Cerebellar nuclear complex (tissue), 1 donor: ENCODE results near the gene EPX.
"Not testable (repeated sequence)": the region's sequence is repeated elsewhere in the genome, so short reads cannot be mapped to it uniquely, and the experiment has no call there.

Source experiments
- DNase-seq, 2 experiments: peaks; one replicate each; lab custom pipeline; 2025; lab: John Stamatoyannopoulos, UW

Gene EPX

GRCh38 chr17:58192612-58193011 is at the start of gene EPX:
Gene EPX (plus strand): TSS chr17:58192726. CDS start chr17:58192847, 121 bp downstream.
- no peak for DNase-seq

DNA sequence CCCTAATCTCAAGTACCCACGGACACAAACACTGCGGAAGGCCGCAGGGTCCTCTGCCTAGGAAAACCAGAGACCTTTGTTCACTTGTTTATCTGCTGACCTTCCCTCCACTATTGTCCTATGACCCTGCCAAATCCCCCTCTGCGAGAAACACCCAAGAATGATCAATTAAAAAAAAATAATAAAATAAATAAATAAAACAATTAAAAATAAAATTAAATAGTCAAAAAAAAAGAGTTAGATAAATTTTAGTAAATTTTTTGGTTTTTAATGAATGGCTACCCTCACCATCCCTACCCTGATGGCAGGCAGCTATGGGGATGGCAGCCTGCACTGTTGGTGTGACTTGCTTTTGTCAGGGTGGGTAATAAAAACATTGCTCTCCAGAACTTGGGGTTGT is 49.2 kb upstream of the EPX start:
- not testable (repeated sequence) for DNase-seq

GRCh38 chr17:58144801-58145200 is 47.7 kb upstream of the EPX start:
- no peak for DNase-seq

- DNase-seq: no peak
Measured at GRCh38 chr17:58147930-58148434, 44.5 kb upstream of the EPX start, which contains the start of gene OR4D1. Gene OR4D1 (plus strand): TSS chr17:58148384. CDS start chr17:58155154, 6,770 bp downstream.

DNA sequence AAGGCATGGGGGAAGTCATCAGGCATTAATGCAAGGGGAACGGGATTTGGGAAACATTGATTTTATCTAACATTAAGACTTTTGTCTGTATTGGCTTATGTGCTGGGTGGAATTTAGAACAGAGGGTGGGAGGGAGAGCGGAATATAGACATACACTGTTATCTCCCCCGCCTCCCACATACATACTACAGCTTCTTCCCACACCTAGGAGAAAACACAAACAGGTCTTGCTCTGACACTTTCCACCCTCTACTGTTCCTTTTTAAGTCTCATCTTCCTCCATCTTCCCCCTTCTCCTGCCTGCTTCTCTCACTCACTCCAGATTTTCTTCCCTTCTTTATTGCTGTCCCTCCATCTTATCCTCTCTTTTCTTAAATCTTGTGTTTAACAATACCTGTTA is 43.9 kb upstream of the EPX start:
- no peak for DNase-seq

- no peak for DNase-seq
Measured at GRCh38 chr17:58150394-58150793, 42.1 kb upstream of the EPX start.

DNA sequence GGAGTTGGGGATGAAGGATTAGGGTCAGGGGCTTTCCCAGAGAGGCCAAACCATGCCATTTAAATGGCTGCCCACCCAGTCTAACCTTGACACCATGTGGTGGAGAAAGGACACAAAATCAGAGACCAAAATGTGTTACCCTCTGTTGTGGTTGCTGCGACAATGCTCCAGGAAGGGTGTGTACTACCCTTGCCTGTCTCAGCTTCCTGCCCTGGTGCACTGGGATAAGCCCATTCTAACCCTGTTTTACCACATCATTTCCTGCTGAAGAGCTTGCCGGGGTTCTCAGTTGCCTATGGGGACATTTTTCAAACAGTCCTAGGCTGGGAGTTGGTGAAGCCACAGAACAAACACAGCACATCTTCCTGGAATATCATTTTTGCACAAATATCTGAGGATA is 39.5 kb upstream of the EPX start:
- DNase-seq: no peak

DNA sequence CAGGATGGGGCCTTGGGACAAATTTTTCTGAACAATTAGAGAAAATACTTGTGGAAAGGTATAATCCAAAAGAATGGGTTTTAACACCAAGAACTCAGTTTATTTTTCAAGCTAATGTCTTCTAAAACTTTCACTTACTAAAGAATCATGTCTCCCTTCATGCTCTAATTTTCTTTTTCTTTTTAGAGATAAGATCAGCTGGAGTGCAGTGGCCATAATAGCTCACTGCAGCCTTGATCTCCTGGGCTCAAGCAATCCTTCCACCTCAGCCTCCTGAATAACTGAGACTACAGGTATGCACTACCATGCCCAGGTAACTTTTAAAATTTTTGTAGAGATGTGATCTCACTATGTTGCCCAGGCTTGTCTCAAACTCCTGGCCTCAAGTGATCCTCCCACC is 38.9 kb upstream of the EPX start:
- no peak for DNase-seq

GRCh38 chr17:58156839-58157803 is 35.4 kb upstream of the EPX start:
- DNase-seq: no peak

- DNase-seq: no peak
Measured at GRCh38 chr17:58158181-58158580, 34.3 kb upstream of the EPX start.

- DNase-seq: no peak
Measured at GRCh38 chr17:58161566-58161965, 31.0 kb upstream of the EPX start.

- no peak for DNase-seq
Measured at GRCh38 chr17:58165981-58166380, 26.5 kb upstream of the EPX start.

DNA sequence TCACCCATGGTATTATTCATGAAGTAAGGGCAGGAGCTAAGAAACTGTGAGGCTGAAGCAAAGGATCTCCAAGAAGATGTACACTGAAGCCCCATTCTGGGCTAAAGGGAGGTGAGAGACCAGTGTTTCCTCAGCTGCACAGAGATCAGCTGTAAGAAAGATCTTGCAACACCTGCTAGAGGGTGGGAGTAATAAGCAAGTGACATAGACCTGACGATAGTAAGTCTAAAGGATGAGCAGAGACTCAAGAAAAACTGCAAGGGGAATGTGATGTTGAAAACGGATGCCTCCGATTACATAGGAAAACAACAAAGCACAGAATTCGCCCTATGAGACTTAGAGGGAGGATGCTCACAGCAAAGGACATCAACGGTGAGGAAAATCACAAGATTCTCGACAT is 25.8 kb upstream of the EPX start, which contains the start of gene OR4D2:
OR4D2 (plus strand) TSS at position 301 of the 400 bp plus-strand sequence. CDS start 2,674 bp downstream, outside the sequence.
- DNase-seq: no peak

DNA sequence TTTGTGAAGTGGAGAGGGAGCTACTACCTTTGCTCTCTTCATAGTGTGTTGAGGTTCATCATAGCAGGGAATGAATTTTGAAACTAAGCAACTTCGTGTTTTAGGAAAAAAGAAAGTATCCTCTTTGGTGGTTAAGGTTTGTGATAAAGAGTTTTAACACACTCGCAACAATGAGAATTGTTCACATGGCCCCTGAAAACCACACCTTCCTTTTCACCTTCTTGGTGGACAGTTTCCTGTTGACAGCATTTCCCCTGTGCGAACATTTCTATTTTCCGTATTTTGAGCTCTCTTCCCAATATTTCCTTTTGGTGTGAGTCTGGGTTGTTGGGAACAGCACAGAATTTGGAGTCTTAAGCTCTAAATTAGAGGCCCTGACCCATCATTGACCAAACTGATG is 21.9 kb upstream of the EPX start:
- DNase-seq: no peak

- DNase-seq: no peak
Measured at GRCh38 chr17:58172369-58173071, 20.0 kb upstream of the EPX start.

DNA sequence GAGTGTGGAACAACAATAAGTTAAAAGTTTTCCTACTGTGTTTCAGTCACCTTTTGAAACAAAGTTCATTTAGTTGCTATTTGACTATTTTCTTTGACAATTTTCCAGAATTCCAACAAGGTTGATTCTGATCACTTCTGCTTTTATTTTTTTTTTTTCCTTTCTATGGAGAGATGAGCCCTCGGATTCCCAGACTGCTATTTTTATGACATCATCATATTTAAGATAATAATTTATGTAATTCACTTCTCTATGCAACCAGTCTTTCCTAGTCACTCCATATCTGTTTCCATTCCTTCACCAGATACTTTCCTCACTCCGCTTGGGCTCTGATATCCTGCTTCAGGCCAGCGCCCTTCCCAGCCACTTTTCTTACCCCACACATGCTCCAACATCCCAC is 17.7 kb upstream of the EPX start:
- DNase-seq: no peak

DNA sequence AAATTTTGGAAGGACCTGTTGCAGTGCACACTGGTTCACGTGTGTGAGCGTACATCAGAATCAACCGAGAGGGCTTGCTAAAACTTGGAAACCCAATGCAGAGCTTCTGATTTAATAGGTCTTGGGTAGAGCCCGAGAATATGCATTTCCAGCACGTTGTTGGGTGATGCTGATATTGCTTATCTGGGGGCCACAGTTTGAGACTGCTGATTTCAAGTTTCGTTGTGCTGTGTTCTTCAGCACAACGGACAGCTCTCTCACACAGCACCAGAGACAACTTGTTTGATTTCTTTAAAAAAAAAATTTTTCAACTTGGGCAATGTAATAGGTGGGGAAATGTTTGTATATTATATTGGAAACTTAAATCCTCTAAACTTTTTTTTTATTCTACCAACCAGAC is 16.3 kb upstream of the EPX start:
- no peak for DNase-seq

GRCh38 chr17:58181796-58182195 is 10.7 kb upstream of the EPX start:
- DNase-seq: peak in 1 of 2 experiments; percentile 32

DNA sequence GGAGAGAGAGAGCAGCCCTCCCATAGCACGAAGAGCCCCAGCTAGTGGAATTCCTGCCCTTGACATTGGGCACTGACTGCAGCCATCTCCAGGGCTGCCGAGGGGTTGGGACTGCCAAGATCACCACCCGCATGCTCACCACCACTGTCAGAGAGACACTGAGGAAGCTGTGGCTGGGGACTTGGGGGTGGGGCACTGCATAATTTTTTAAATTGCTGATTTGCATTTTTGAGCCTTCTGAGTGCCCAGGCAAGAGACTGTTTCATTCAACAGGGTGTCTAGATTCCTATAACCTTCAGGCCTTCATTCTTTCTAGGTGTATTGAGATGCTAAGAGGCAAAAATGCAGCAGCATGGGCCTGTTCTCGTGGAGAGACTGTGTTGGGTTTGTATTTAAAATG is 9.0 kb upstream of the EPX start:
- no peak for DNase-seq

- no peak for DNase-seq
Measured at GRCh38 chr17:58184308-58184985, 8.1 kb upstream of the EPX start.

GRCh38 chr17:58184986-58185761 is 7.4 kb upstream of the EPX start:
- no peak for DNase-seq
